Lower lobe of right lung (tissue), 2 donors: ENCODE data around the gene PIP5K1B. TPM values are rescaled to one million over a fixed set of nuclear protein-coding genes. Genes with fewer than 3 reads are reported as not detected.

Experiments used
- ATAC-seq, 2 donors: fragments of 200-7000 bp; cut with Tn5 transposase; one replicate each; pipeline ENCODE4 v1.9.1; 2020 to 2022; ENCODE audit warnings: mild to moderate bottlenecking in 2 of 2, moderate library complexity in 2 of 2
- DNase-seq: peaks from one replicate; pipeline ENCODE4 v3.0.0-alpha.2; 2020
- H3K27ac ChIP-seq: fragments of 200-600 bp; one replicate; pipeline ENCODE4 v1.8.0; 2022
- H3K27me3 ChIP-seq: fragments of 200-600 bp; one replicate; pipeline ENCODE4 v1.8.0; 2022; ENCODE audit warnings: low read depth
- H3K36me3 ChIP-seq: fragments of 200-600 bp; one replicate; pipeline ENCODE4 v1.8.0; 2022; ENCODE audit warnings: mild to moderate bottlenecking
- H3K4me1 ChIP-seq: fragments of 200-600 bp; one replicate; pipeline ENCODE4 v1.8.0; 2022
- H3K4me3 ChIP-seq: fragments of 200-600 bp; one replicate; pipeline ENCODE4 v1.8.0; 2022; ENCODE audit warnings: mild to moderate bottlenecking
- H3K9me3 ChIP-seq: fragments of 200-600 bp; one replicate; pipeline ENCODE4 v1.8.0; 2022
- intact Hi-C: fragments of 100-400 bp; cut with DNase I; formaldehyde crosslinking; loops from one replicate; pipeline ENCODE4 v1.11.0; 2022
- total RNA-seq: library from RNA; stranded (reverse); fragmentation: NEBNext Ultra II Directional; extraction: Animal tissue kit (Norgen Biotek cat#: 25700); gene quantifications from one replicate; pipeline ENCODE4 v1.2.1, GENCODE V29; 2021
- TF ChIP-seq, protein P1 (sequence below): fragments of 200-600 bp; IDR thresholded peaks from one replicate; pipeline ENCODE4 v1.8.0; 2022; ENCODE audit warnings: antibody characterized with exemption, mild to moderate bottlenecking
- donor health status: DM: no; HTN: yes; CAD: no; lungs with severe emphysema.

PIP5K1B gene
- total RNA-seq, 1 donor from 2014 or later = 35.9 TPM

DNA sequence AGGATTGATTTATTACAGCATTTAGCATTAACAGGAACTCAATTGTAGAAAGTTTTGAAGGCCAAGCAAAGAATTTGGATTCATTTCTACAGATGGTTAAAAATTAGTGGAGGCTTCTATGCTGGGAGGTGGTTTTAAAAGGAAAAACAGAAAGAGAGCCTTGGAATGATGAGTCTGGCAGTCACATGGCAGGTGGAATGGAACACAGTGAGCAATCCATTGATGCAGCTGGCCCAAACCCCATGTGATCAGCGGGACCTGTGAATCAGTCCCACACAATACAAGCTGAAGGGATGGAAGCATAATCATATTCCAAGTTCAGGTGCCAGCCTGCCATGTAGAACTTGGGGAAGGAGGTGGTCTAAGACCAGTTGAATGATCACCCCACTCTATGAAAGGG lies 147.9 kb downstream of the PIP5K1B start:
- no peaks in the 10 kb centered on the region for H3K9me3 ChIP-seq

DNA sequence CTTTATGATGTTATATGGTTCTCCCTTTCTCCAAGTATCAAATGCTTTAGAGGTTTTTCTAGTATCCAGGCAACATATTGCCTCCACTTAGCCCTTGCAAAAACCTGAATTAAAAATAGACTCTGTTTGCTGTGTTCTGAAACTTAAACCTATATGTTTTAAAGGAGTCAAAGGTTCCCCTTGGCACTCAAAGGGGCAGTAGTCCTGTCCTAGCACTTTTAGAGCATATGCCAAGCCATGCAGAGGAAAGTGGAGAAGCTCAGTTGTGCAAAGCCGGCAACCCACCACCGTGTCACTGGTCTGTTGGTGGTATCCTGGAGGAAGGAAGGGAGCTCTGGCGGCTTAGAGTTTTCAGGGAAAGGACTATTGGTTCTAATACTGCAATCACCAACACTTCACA lies 154.3 kb downstream of the PIP5K1B start:
- H3K9me3 ChIP-seq = no peaks in the 10 kb centered on the region
- TF ChIP-seq, protein P1, sequence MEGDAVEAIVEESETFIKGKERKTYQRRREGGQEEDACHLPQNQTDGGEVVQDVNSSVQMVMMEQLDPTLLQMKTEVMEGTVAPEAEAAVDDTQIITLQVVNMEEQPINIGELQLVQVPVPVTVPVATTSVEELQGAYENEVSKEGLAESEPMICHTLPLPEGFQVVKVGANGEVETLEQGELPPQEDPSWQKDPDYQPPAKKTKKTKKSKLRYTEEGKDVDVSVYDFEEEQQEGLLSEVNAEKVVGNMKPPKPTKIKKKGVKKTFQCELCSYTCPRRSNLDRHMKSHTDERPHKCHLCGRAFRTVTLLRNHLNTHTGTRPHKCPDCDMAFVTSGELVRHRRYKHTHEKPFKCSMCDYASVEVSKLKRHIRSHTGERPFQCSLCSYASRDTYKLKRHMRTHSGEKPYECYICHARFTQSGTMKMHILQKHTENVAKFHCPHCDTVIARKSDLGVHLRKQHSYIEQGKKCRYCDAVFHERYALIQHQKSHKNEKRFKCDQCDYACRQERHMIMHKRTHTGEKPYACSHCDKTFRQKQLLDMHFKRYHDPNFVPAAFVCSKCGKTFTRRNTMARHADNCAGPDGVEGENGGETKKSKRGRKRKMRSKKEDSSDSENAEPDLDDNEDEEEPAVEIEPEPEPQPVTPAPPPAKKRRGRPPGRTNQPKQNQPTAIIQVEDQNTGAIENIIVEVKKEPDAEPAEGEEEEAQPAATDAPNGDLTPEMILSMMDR = no peak
- H3K27me3 ChIP-seq = no peaks in the 10 kb centered on the region
- no peak overlapping the region for H3K27ac ChIP-seq
- peaks cover 6% of the 10 kb centered on the region for H3K36me3 ChIP-seq
- no peak overlapping the region for H3K4me3 ChIP-seq
- H3K4me1 ChIP-seq = no peaks in the 10 kb centered on the region
- DNase-seq = no peak
- intact Hi-C loops = no loop called here
- no peak for ATAC-seq

More for the DNA sequence above, 147.9 kb downstream of the PIP5K1B start:
- no peak for DNase-seq
- no peak for ATAC-seq
- intact Hi-C loops = no loop called here
- H3K36me3 ChIP-seq = no peaks in the 10 kb centered on the region
- H3K4me3 ChIP-seq = no peak overlapping the region
- TF ChIP-seq, protein P1 = no peak
- H3K27me3 ChIP-seq = no peaks in the 10 kb centered on the region
- H3K4me1 ChIP-seq = no peaks in the 10 kb centered on the region
- H3K27ac ChIP-seq = no peak overlapping the region

DNA sequence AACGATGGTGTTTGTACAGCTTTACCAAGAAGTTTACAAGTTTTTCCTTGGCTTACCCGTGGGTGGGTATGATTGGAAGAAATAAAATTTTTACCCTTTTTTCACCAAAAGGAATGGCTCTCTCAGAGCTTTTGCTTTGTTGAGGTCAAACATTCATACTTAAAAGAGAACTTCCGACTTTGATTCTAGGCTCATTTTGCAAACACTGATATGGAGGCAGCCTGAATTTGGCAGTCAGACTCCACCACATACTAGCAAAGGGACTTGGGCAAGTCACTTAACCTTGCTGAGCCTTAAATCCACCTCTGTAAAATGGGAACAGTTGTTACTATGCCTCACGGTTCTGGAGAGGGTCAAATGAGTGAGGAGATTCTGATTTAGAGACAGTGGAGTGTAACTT lies 155.4 kb downstream of the PIP5K1B start:
- peaks cover 6% of the 10 kb centered on the region for H3K36me3 ChIP-seq
- no peaks in the 10 kb centered on the region for H3K27me3 ChIP-seq
- TF ChIP-seq, protein P1 = no peak
- DNase-seq = no peak
- ATAC-seq = no peak
- no peak overlapping the region for H3K27ac ChIP-seq
- intact Hi-C loops = no loop called here
- H3K9me3 ChIP-seq = no peaks in the 10 kb centered on the region
- H3K4me3 ChIP-seq = no peak overlapping the region
- H3K4me1 ChIP-seq = no peaks in the 10 kb centered on the region

DNA sequence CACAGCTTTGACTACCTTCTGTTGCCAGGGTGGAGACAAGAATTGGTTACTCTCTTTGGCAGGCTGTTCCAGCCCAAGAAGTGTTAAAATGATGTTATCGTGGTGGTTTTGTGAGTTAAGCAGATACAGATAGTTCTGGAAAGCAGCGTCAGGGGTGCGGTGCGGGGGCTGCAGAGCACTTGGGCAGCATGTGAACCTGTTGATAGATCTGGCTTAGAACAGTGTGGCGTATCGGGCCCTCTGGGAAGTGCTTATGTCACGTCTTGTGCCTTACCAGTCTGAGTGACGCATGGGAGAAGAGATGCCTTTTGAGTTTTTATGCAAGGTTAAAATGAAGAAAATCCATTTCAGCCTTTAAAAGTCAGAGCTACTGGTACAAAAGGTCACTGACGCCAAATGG lies 156.4 kb downstream of the PIP5K1B start:
- no peak overlapping the region for H3K27ac ChIP-seq
- intact Hi-C loops = no loop called here
- peaks cover 6% of the 10 kb centered on the region for H3K36me3 ChIP-seq
- DNase-seq (no peak), ATAC-seq (no peak)
- TF ChIP-seq, protein P1 = no peak
- no peaks in the 10 kb centered on the region for H3K27me3 ChIP-seq
- no peak overlapping the region for H3K4me3 ChIP-seq
- H3K9me3 ChIP-seq = no peaks in the 10 kb centered on the region
- H3K4me1 ChIP-seq = no peaks in the 10 kb centered on the region

DNA sequence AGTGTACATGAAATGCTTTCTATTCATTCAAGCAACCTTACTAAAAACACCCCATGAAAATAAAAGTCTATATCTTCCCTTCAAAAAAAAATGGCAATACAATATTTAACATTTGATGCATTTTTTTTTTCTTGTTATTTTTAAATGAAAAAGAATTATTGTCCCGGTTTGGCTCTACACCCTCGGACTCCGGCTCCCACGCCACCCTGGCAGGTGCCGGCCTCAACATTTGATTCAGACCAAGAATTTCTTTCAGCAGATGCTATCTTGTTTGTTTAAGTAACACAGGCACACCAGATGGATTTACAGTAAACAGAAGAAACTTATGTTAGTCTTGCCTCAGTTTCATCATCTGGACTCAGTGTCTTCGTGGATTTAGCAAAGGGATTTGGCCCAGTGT lies 162.0 kb downstream of the PIP5K1B start:
- H3K4me3 ChIP-seq = no peak overlapping the region
- ATAC-seq (no peak), DNase-seq (no peak)
- intact Hi-C loops = no loop called here
- H3K9me3 ChIP-seq = no peaks in the 10 kb centered on the region
- TF ChIP-seq, protein P1 = no peak
- peaks cover 4% of the 10 kb centered on the region for H3K4me1 ChIP-seq
- H3K27me3 ChIP-seq = no peaks in the 10 kb centered on the region
- no peak overlapping the region for H3K27ac ChIP-seq
- no peaks in the 10 kb centered on the region for H3K36me3 ChIP-seq

DNA sequence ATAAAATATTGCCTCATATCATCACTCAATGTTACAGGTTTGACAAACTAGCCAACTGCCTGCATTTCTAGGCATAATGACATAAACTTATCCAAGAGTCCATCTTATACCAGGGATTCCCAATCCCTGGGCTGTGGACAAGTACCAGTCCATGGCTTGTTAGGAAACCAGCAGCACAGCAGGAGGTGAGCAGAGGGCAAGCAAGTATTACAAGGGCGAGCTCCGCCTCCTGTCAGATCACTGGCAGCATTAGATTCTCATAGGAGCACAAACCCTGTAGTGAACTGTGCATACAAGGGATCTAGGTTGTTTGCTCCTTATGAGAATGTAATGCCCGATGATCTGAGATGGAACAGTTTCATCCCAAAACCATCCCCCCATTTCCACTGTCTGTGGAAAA lies 164.0 kb downstream of the PIP5K1B start:
- Histone ChIP-seq H3K27me3 (no peaks in the 10 kb centered on the region), H3K27ac (no peak overlapping the region), H3K9me3 (no peaks in the 10 kb centered on the region), H3K4me1 (peaks cover 6% of the 10 kb centered on the region), H3K4me3 (no peak overlapping the region), H3K36me3 (no peaks in the 10 kb centered on the region)
- ATAC-seq (no peak), DNase-seq (no peak)
- TF ChIP-seq, protein P1 = no peak
- intact Hi-C loops = no loop called here
